CD14-positive monocyte (primary cell): ENCODE measurements around the gene TNIK. TPM values are rescaled to one million over a fixed set of nuclear protein-coding genes. Genes with fewer than 3 reads are reported as not detected.

ENCODE experiments used
- DNase-seq, 3 donors: peaks; one replicate each; pipeline ENCODE4 v3.0.0-alpha.2; 2011 to 2022
- H2AFZ ChIP-seq: 2 replicates; pipeline ENCODE4 v1.6.0; 2012; ENCODE audit warnings: mild to moderate bottlenecking, low read depth, low read length, inconsistent platforms; ENCODE audit not compliant: insufficient read depth, poor library complexity, severe bottlenecking
- H3K27ac ChIP-seq, 2 donors: 1 replicate in 1 of 2; 2 replicates in 1 of 2; pipeline ENCODE4 v1.5.1; 2012 to 2013; ENCODE audit warnings: low read length in 2 of 2, control low read depth in 1 of 2, inconsistent platforms in 1 of 2, low read depth in 1 of 2, mild to moderate bottlenecking in 1 of 2
- H3K27me3 ChIP-seq, 2 donors: one replicate each; pipeline versions ENCODE4 v1.6.0 to v1.6.1; 2011 to 2013; ENCODE audit warnings: low read length in 2 of 2; ENCODE audit not compliant: control insufficient read depth in 2 of 2, insufficient read depth in 2 of 2
- H3K36me3 ChIP-seq, 2 donors: replicated peaks in 1 of 2; 1 replicate in 1 of 2; 2 replicates in 1 of 2; pipeline versions ENCODE4 v1.5.1 to v1.6.1; 2012 to 2013; ENCODE audit warnings: low read length in 2 of 2, control low read depth in 1 of 2, inconsistent platforms in 1 of 2, mild to moderate bottlenecking in 1 of 2; ENCODE audit not compliant: insufficient read depth in 2 of 2, control insufficient read depth in 1 of 2
- H3K4me1 ChIP-seq, 2 donors: 1 replicate in 1 of 2; 2 replicates in 1 of 2; pipeline versions ENCODE4 v1.5.1 to v1.6.1; 2012 to 2013; ENCODE audit warnings: low read length in 2 of 2, control low read depth in 1 of 2, inconsistent platforms in 1 of 2, mild to moderate bottlenecking in 1 of 2, moderate library complexity in 1 of 2; ENCODE audit not compliant: insufficient read depth in 2 of 2, control insufficient read depth in 1 of 2
- H3K4me2 ChIP-seq: replicated peaks from 2 replicates; pipeline ENCODE3; 2012; ENCODE audit warnings: low read length, moderate library complexity, mild to moderate bottlenecking; ENCODE audit not compliant: poor library complexity, severe bottlenecking; ENCODE audit errors: extremely low read depth
- H3K4me3 ChIP-seq, 3 experiments: fragments of 200-600 bp in 1 of 3; sonication (generic) in 1 of 3; replicated peaks in 1 of 3; 1 replicate in 2 of 3; 2 replicates in 1 of 3; pipeline ENCODE4 v1.5.1; 2011 to 2013; ENCODE audit warnings: low read length in 3 of 3, mild to moderate bottlenecking in 3 of 3, control low read depth in 2 of 3, low read depth in 2 of 3, inconsistent platforms in 1 of 3, moderate library complexity in 1 of 3
- H3K79me2 ChIP-seq: 2 replicates; pipeline ENCODE4 v1.6.0; 2012; ENCODE audit warnings: mild to moderate bottlenecking, control low read depth, inconsistent platforms, low read length, moderate library complexity; ENCODE audit not compliant: insufficient read depth
- H3K9ac ChIP-seq: 2 replicates; pipeline ENCODE4 v1.6.0; 2017; ENCODE audit warnings: low read length, mild to moderate bottlenecking; ENCODE audit not compliant: insufficient read depth, poor library complexity, severe bottlenecking
- H3K9me3 ChIP-seq, 2 donors: replicated peaks in 1 of 2; 1 replicate in 1 of 2; 2 replicates in 1 of 2; pipeline versions ENCODE4 v1.5.1 to v1.6.1; 2012 to 2013; ENCODE audit warnings: low read length in 2 of 2, control low read depth in 1 of 2; ENCODE audit not compliant: control insufficient read depth in 1 of 2, insufficient read depth in 1 of 2
- H4K20me1 ChIP-seq: 2 replicates; pipeline ENCODE4 v1.6.0; 2012; ENCODE audit warnings: mild to moderate bottlenecking, low read length, control low read depth, moderate library complexity; ENCODE audit not compliant: insufficient read depth
- H3K27ac Mint-ChIP-seq, 7 donors: one replicate each; pipeline ENCODE4 v1.8.0; 2020; ENCODE audit warnings: mild to moderate bottlenecking in 7 of 7, mixed read lengths in 7 of 7, moderate library complexity in 6 of 7, inconsistent platforms in 2 of 7
- H3K27me3 Mint-ChIP-seq, 3 donors: one replicate each; pipeline ENCODE4 v1.8.0; 2021 to 2022; ENCODE audit warnings: low read depth in 3 of 3, mild to moderate bottlenecking in 3 of 3, mixed read lengths in 3 of 3, moderate library complexity in 3 of 3, inconsistent platforms in 1 of 3
- H3K36me3 Mint-ChIP-seq, 2 donors: one replicate each; pipeline ENCODE4 v1.8.0; 2020; ENCODE audit warnings: mixed read lengths in 2 of 2, inconsistent platforms in 1 of 2, mild to moderate bottlenecking in 1 of 2
- H3K4me1 Mint-ChIP-seq: one replicate; pipeline ENCODE4 v1.8.0; 2020; ENCODE audit warnings: mild to moderate bottlenecking, mixed read lengths
- H3K4me3 Mint-ChIP-seq, 2 donors: one replicate each; pipeline ENCODE4 v1.8.0; 2020; ENCODE audit warnings: mild to moderate bottlenecking in 2 of 2, mixed read lengths in 2 of 2, moderate library complexity in 1 of 2
- H3K9me3 Mint-ChIP-seq, 7 donors: one replicate each; pipeline ENCODE4 v1.8.0; 2020 to 2022; ENCODE audit warnings: mixed read lengths in 7 of 7, mild to moderate bottlenecking in 6 of 7, moderate library complexity in 6 of 7, inconsistent platforms in 2 of 7
- CTCF ChIP-seq: fragments of 200-600 bp; IDR thresholded peaks from one replicate; pipeline ENCODE4 v1.8.0; 2022; ENCODE audit warnings: antibody characterized with exemption, mild to moderate bottlenecking
- WGBS: methylation state at CpG from one replicate; pipeline ENCODE4 v1.1.5; 2013; ENCODE audit warnings: missing lambda C conversion rate; ENCODE audit not compliant: insufficient coverage; 5-methylcytosine and 5-hydroxymethylcytosine counted together
- intact Hi-C, 2 donors: fragments of 100-400 bp; cut with micrococcal nuclease; formaldehyde crosslinking; loops; one replicate each; pipeline versions ENCODE4 v1.15.0 to v1.15.1; 2023
- polyA plus RNA-seq, 3 donors: library from polyadenylated mRNA; depleted of rRNA in 1 of 3; unstranded in 2 of 3; stranded (reverse) in 1 of 3; fragments of 300-500 nt in 2 of 3; fragments of >200 nt in 1 of 3; fragmentation: Illumina TruSeq in 2 of 3; gene quantifications; 1 replicate in 2 of 3; 2 replicates in 1 of 3; pipeline ENCODE4 v1.2.3, GENCODE V29; 2012 to 2021

Gene TNIK
- polyA plus RNA-seq, 3 donors = 0.36 to 1.8 (median 0.75) TPM

GRCh38 chr3:171342783-171343420 lies 117.3 kb downstream of the TNIK start:
- H3K27ac Mint-ChIP-seq = no peak overlapping the region
- Histone ChIP-seq H4K20me1 (no peaks in the 10 kb centered on the region), H3K9me3 (no peaks in the 10 kb centered on the region), H3K36me3 (no peaks in the 10 kb centered on the region), H3K27me3 (no peaks in the 10 kb centered on the region), H3K4me1 (peaks cover 21 to 29% of the 10 kb centered on the region in 2 donors), H2AFZ (no peak overlapping the region), H3K9ac (no peak overlapping the region), H3K4me3 (no peak overlapping the region), H3K4me2 (no peak overlapping the region), H3K27ac (no peak overlapping the region), H3K79me2 (no peaks in the 10 kb centered on the region)
- intact Hi-C loops = no loop called here
- H3K4me1 Mint-ChIP-seq = peaks cover 33% of the 10 kb centered on the region
- peaks cover 0 to 2% (median 1%) of the 10 kb centered on the region in 3 donors for H3K27me3 Mint-ChIP-seq
- no CpG with 5 or more reads among the region's 2 CpGs for WGBS
- TF ChIP-seq CTCF = no peak
- peaks cover 2 to 7% (median 3%) of the 10 kb centered on the region in 7 donors for H3K9me3 Mint-ChIP-seq
- H3K36me3 Mint-ChIP-seq = no peaks in the 10 kb centered on the region
- no peak for DNase-seq
- no peak overlapping the region for H3K4me3 Mint-ChIP-seq

GRCh38 chr3:171342200-171342599 lies 118.0 kb downstream of the TNIK start:
- no peaks in the 10 kb centered on the region for H3K36me3 Mint-ChIP-seq
- no peak overlapping the region for H3K27ac ChIP-seq
- no peak overlapping the region for H3K9ac ChIP-seq
- no peaks in the 10 kb centered on the region for H3K79me2 ChIP-seq
- no peak for TF ChIP-seq CTCF
- no peak for DNase-seq
- no peaks in the 10 kb centered on the region for H3K27me3 ChIP-seq
- no peak overlapping the region for H3K4me3 ChIP-seq
- no peaks in the 10 kb centered on the region for H3K9me3 ChIP-seq
- H3K27me3 Mint-ChIP-seq = peaks cover 0 to 2% (median 1%) of the 10 kb centered on the region in 3 donors
- no peaks in the 10 kb centered on the region for H4K20me1 ChIP-seq
- H3K4me3 Mint-ChIP-seq = no peak overlapping the region
- H3K27ac Mint-ChIP-seq = no peak overlapping the region
- no CpG with 5 or more reads among the region's 1 CpG for WGBS
- H3K4me1 Mint-ChIP-seq = peaks cover 28% of the 10 kb centered on the region
- H3K9me3 Mint-ChIP-seq = peaks cover 2 to 7% (median 3%) of the 10 kb centered on the region in 7 donors
- H3K4me1 ChIP-seq = peaks cover 15 to 22% of the 10 kb centered on the region in 2 donors
- H3K36me3 ChIP-seq = no peaks in the 10 kb centered on the region
- intact Hi-C loops = no loop called here
- no peak overlapping the region for H3K4me2 ChIP-seq
- no peak overlapping the region for H2AFZ ChIP-seq
